HCT116 (cell line): ENCODE measurements around the gene ACTN3. TPM values are rescaled to one million over a fixed set of nuclear protein-coding genes. Genes with fewer than 3 reads are reported as not detected.

Experiments
- ATAC-seq: fragments of 200-7000 bp; cut with Tn5 transposase; 2 replicates; pipeline ENCODE4 v1.9.1; 2020; ENCODE audit warnings: mild to moderate bottlenecking, moderate library complexity
- BruUV-seq: library from RNA; stranded (reverse); fragments of 400-500 nt; replicated peaks from 2 replicates; lab custom pipeline; 2021; lab: Mats Ljungman, UMichigan
- CTCF ChIA-PET: fragments of 300-600 bp; sonication (Branson Sonifier 250); formaldehyde crosslinking; loops from one replicate; lab custom pipeline; 2021; ENCODE audit warnings: antibody characterized with exemption; lab: Charles Lee
- POLR2A ChIA-PET: fragments of 300-600, 350-600 bp; sonication (Branson Sonifier 250); formaldehyde crosslinking; loops from one replicate; lab custom pipeline; 2021; ENCODE audit warnings: antibody characterized with exemption; lab: Charles Lee
- RAD21 ChIA-PET, 2 experiments: fragments of 300-600 bp; sonication (Branson Sonifier 250); formaldehyde crosslinking; loops; one replicate each; lab custom pipeline; 2023; ENCODE audit warnings: low total read pairs in 2 of 2; ENCODE audit not compliant: uncharacterized antibody in 2 of 2, unreplicated experiment in 2 of 2, low non-redundant PET in 1 of 2; lab: Charles Lee
- DNase-seq: peaks from one replicate; pipeline ENCODE4 v3.0.0-alpha.2; 2010; ENCODE audit warnings: low read depth, low spot score
- H2AFZ ChIP-seq: fragments of 200-600 bp; shearing (Covaris generic), sonication (generic); 2 replicates; pipeline ENCODE4 v1.6.1; 2017; ENCODE audit warnings: low read depth, mixed run types, mixed read lengths, antibody characterized with exemption, low read length; ENCODE audit not compliant: poor library complexity, severe bottlenecking
- H3K27ac ChIP-seq: 2 replicates; pipeline ENCODE4 v1.5.1; 2012; ENCODE audit warnings: low read depth, low read length
- H3K27me3 ChIP-seq: fragments of 200-600 bp; sonication (generic); 2 replicates; pipeline ENCODE4 v1.6.1; 2016; ENCODE audit warnings: mixed run types, low read length, mixed read lengths; ENCODE audit not compliant: insufficient read depth
- H3K36me3 ChIP-seq, 2 experiments: fragments of 200-500 bp in 1 of 2; fragments of 200-600 bp in 1 of 2; sonication (Bioruptor generic) in 1 of 2; sonication (generic) in 1 of 2; 2 replicates each; pipeline versions ENCODE4 v1.5.1 to v1.6.1; 2014 to 2016; ENCODE audit warnings: low read length in 2 of 2, inconsistent platforms in 1 of 2, mixed read lengths in 1 of 2, mixed run types in 1 of 2; ENCODE audit not compliant: insufficient read depth in 2 of 2, control insufficient read depth in 1 of 2
- H3K4me1 ChIP-seq, 2 experiments: fragments of 200-600 bp in 1 of 2; sonication (generic) in 1 of 2; 2 replicates each; pipeline versions ENCODE4 v1.5.1 to v1.6.1; 2012 to 2017; ENCODE audit warnings: low read length in 2 of 2, inconsistent platforms in 1 of 2, mild to moderate bottlenecking in 1 of 2, mixed read lengths in 1 of 2, mixed run types in 1 of 2, moderate library complexity in 1 of 2; ENCODE audit not compliant: insufficient read depth in 2 of 2, control insufficient read depth in 1 of 2
- H3K4me2 ChIP-seq: fragments of 200-600 bp; sonication (generic); 2 replicates; pipeline ENCODE4 v1.6.1; 2017; ENCODE audit warnings: mixed run types, low read length, mixed read lengths
- H3K4me3 ChIP-seq, 2 experiments: fragments of 200-600 bp in 1 of 2; sonication (generic) in 1 of 2; replicated peaks in 1 of 2; 2 replicates each; pipeline ENCODE4 v1.5.1; 2011 to 2016; ENCODE audit warnings: low read length in 2 of 2, control low read depth in 1 of 2, low read depth in 1 of 2, mild to moderate bottlenecking in 1 of 2, mixed read lengths in 1 of 2, mixed run types in 1 of 2
- H3K79me2 ChIP-seq: fragments of 200-600 bp; sonication (generic); 2 replicates; pipeline ENCODE4 v1.6.1; 2017; ENCODE audit warnings: mild to moderate bottlenecking, mixed run types, low read length, moderate library complexity, mixed read lengths; ENCODE audit not compliant: insufficient read depth
- H3K9ac ChIP-seq: fragments of 200-600 bp; sonication (generic); 2 replicates; pipeline ENCODE4 v1.6.1; 2016; ENCODE audit warnings: low read length, mixed read lengths
- H3K9me2 ChIP-seq: fragments of 200-600 bp; sonication (generic), shearing (Covaris generic); 2 replicates; pipeline ENCODE4 v1.6.1; 2017; ENCODE audit warnings: mixed run types, mild to moderate bottlenecking, moderate library complexity; ENCODE audit not compliant: insufficient read depth
- H3K9me3 ChIP-seq, 2 experiments: fragments of 200-500 bp in 1 of 2; fragments of 200-600 bp in 1 of 2; sonication (Bioruptor generic) in 1 of 2; sonication (generic) in 1 of 2; 2 replicates each; pipeline ENCODE4 v1.6.1; 2014 to 2017; ENCODE audit warnings: low read length in 2 of 2, mixed read lengths in 2 of 2, inconsistent platforms in 1 of 2, low read depth in 1 of 2, mild to moderate bottlenecking in 1 of 2, mixed run types in 1 of 2, moderate library complexity in 1 of 2; ENCODE audit not compliant: control insufficient read depth in 1 of 2, insufficient read depth in 1 of 2
- H4K20me1 ChIP-seq: fragments of 200-600 bp; sonication (generic), shearing (Covaris generic); 2 replicates; pipeline ENCODE4 v1.6.1; 2017; ENCODE audit warnings: mixed run types, mild to moderate bottlenecking, moderate library complexity; ENCODE audit not compliant: insufficient read depth
- ATF3 ChIP-seq: IDR thresholded peaks from 2 replicates; pipeline ENCODE4 v1.6.1; 2012
- CEBPB ChIP-seq: IDR thresholded peaks from 2 replicates; pipeline ENCODE4 v1.6.1; 2012; ENCODE audit warnings: low read depth
- CTCF ChIP-seq, 3 experiments: fragments of 200-600 bp in 1 of 3; sonication (generic) in 1 of 3; IDR thresholded peaks in 2 of 3; conservative IDR thresholded peaks in 1 of 3; 2 replicates each; pipeline ENCODE4 v1.5.1; 2012 to 2017; ENCODE audit warnings: low read depth in 2 of 3, low read length in 2 of 3, antibody characterized with exemption in 1 of 3, borderline replicate concordance in 1 of 3, control low read depth in 1 of 3, mild to moderate bottlenecking in 1 of 3, mixed read lengths in 1 of 3, mixed run types in 1 of 3, moderate library complexity in 1 of 3; ENCODE audit not compliant: insufficient read depth in 1 of 3
- ELF1 ChIP-seq: IDR thresholded peaks from 2 replicates; pipeline ENCODE4 v1.6.1; 2012; ENCODE audit warnings: low read depth, borderline replicate concordance
- EZH2phosphoT487 ChIP-seq: fragments of 200-600 bp; IDR thresholded peaks from 2 replicates; pipeline ENCODE4 v1.6.1; 2018; ENCODE audit warnings: antibody characterized with exemption, borderline replicate concordance
- FOSL1 ChIP-seq: IDR thresholded peaks from 2 replicates; pipeline ENCODE4 v1.6.1; 2012; ENCODE audit warnings: low read depth
- JUND ChIP-seq: IDR thresholded peaks from 2 replicates; pipeline ENCODE4 v1.6.1; 2012
- POLR2A ChIP-seq: IDR thresholded peaks from 2 replicates; pipeline ENCODE4 v1.7.0; 2011; ENCODE audit warnings: borderline replicate concordance; ENCODE audit not compliant: insufficient read depth, insufficient read length; ENCODE audit errors: extremely low read depth
- RAD21 ChIP-seq: IDR thresholded peaks from 2 replicates; pipeline ENCODE4 v1.6.1; 2012; ENCODE audit warnings: low read depth, mild to moderate bottlenecking
- SRF ChIP-seq: IDR thresholded peaks from 2 replicates; pipeline ENCODE4 v1.6.1; 2012; ENCODE audit warnings: low read depth
- TCF7L2 ChIP-seq: IDR thresholded peaks from 2 replicates; pipeline ENCODE4 v1.7.0; 2011; ENCODE audit warnings: borderline replicate concordance, inconsistent platforms; ENCODE audit not compliant: insufficient read depth, insufficient read length; ENCODE audit errors: extremely low read depth
- YY1 ChIP-seq: IDR thresholded peaks from 2 replicates; pipeline ENCODE4 v1.6.1; 2011; ENCODE audit warnings: low read length, low read depth, moderate library complexity, mild to moderate bottlenecking; ENCODE audit not compliant: insufficient replicate concordance; ENCODE audit errors: extremely low read depth
- intact Hi-C: fragments of 100-400 bp; cut with micrococcal nuclease; formaldehyde crosslinking; loops from 2 replicates; pipeline ENCODE4 v1.10.0; 2022
- total RNA-seq: library from RNA; stranded (reverse); gene quantifications from one replicate; pipeline ENCODE4 v1.2.1, GENCODE V29; 2021; ENCODE audit not compliant: unreplicated experiment

Gene ACTN3
- total RNA-seq, 1 experiment from 2014 or later: not detected

- H3K79me2 ChIP-seq: no peaks in the 10 kb centered on the region
- H3K4me2 ChIP-seq: no peak overlapping the region
- H4K20me1 ChIP-seq: no peaks in the 10 kb centered on the region
- no peak overlapping the region for H2AFZ ChIP-seq
- no peaks in the 10 kb centered on the region for H3K9me3 ChIP-seq
- TF ChIP-seq RAD21 (no peak), SRF (no peak), JUND (no peak), YY1 (no peak), TCF7L2 (no peak), CTCF (IDR thresholded peaks at IDR 0.05 in 2 of 3, conservative IDR thresholded peaks at IDR 0.05 in 1 of 3; ENCODE audit: borderline replicate concordance in 1 of 3, insufficient read depth in 1 of 3, low read depth in 2 of 3, low read length in 2 of 3) (no peak), ELF1 (no peak), POLR2A (no peak), EZH2phosphoT487 (no peak), FOSL1 (no peak), CEBPB (no peak), ATF3 (no peak)
- no peak overlapping the region for H3K9ac ChIP-seq
- ChIA-PET POLR2A (no interaction called here), RAD21 (no interaction called here), CTCF (no interaction called here)
- no peaks in the 10 kb centered on the region for H3K4me1 ChIP-seq
- no peaks in the 10 kb centered on the region for H3K9me2 ChIP-seq
- no peak for ATAC-seq
- no peaks in the 10 kb centered on the region for H3K27me3 ChIP-seq
- H3K36me3 ChIP-seq: no peaks in the 10 kb centered on the region
- intact Hi-C loops: no loop called here
- DNase-seq: no peak
- no peak overlapping the region for H3K4me3 ChIP-seq
- H3K27ac ChIP-seq: no peak overlapping the region
- no TSS peak for BruUV-seq
These were observed 18.3 kb downstream of the ACTN3 start for GRCh38 chr11:66564984-66565383.
